Measurements from ENCODE around the gene RAP1GAP2. TPM values are rescaled to one million over a fixed set of nuclear protein-coding genes. Genes with fewer than 3 reads are reported as not detected.

The RAP1GAP2 gene
- total RNA-seq (10 to 100 TPM in 3 of 5 experiments, 1 to 10 TPM in 1, under 1 TPM in 1; 0.54 to 95.6 (median 20.8) TPM), polyA plus RNA-seq (1 to 10 TPM; 2.3 to 2.6 TPM), total RNA-seq (48.3 reads per million, percentile 70 among the genes with 10 or more reads in this experiment)

DNA sequence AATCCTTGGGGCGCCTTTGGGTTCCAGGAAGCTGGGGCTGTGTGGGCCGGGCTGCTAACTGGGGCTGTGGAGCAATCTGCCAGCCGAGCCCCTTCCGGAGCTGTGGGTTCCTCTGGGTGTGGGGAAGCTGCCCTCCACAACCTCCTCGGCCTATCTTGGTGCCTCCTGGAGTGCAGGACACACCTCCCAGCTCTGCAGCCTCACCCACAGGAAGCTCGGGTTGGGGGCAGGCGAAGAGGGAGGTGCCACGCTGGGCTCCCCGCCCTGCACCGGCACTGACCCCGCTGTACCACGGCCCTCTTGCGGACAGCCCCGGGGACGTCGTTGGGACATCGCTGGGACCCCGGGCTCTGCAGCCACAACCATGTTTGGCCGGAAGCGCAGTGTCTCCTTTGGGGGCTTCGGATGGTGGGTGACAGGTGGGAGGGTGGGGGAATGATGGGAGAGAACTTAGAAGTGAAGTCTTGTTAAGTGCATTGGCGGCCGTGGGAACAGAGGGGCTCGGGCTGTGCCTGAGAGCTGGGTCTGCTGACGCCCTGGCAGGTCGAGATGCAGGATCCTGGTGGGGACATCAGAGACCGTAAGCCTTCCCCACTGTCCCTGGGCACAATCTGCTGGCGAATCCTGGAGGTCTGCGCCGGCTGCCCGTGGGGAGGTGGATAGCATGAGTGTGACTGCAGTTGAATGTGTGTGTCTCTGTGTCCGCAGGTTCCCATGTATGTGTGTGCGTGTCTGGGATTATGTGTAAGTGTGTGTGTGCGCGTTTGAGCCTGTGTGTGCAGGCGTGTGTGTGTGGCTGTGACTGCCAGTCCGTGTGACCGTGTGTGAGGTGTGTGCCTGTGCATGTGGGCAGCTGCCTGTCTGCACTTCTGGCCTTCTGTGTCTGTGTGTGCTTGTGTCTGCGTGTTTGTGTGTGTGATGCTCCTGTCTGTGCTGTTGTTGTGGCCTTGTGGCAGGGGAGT is at the start of gene RAP1GAP2:
TSS of gene RAP1GAP2 (plus strand) at position 275 of the 962 bp plus-strand sequence. CDS start at position 365, 90 bp downstream.
- peak within 1 kb of the TSS; percentile 87 for H3K4me3 ChIP-seq (ENCODE audit: low read length)
- intact Hi-C loops (cut with micrococcal nuclease), result loop anchor here (1.0 kb wide), 2 partner anchors 10 to 18 kb away; no protein-coding TSS in a partner anchor
- peak within 1 kb of the TSS; percentile 53 to 91 (median 74) for H3K27ac Mint-ChIP-seq
- H3K4me1 Mint-ChIP-seq, result peaks cover 58 to 86% (median 74%) of the 10 kb centered on the region in 7 donors
- peaks cover 52 to 61% of the 10 kb centered on the region in 2 donors for H3K4me1 ChIP-seq (ENCODE audit: control insufficient read depth in 2 of 2, insufficient read depth in 2 of 2, low read length in 2 of 2)
- CTCF ChIA-PET, result interaction anchor here (0.6 to 2.0 kb wide), 6 partner anchors 10 to 902 kb away, joined by 3 to 11 read pairs (median 4); no protein-coding TSS in a partner anchor
- H3K27me3 ChIP-seq (ENCODE audit: control insufficient read depth in 2 of 2, insufficient read depth in 2 of 2, low read length in 2 of 2), result no peaks in the 10 kb centered on the region
- H3K4me3 Mint-ChIP-seq, result peak within 1 kb of the TSS; percentile 83 to 100 (median 93)
- peak; percentile 49 to 75 (median 66) for DNase-seq
- peak; percentile 91 for ATAC-seq
- H3K27ac ChIP-seq (ENCODE audit: low read depth, low read length), result no peak within 1 kb of the TSS
- no peaks in the 10 kb centered on the region for H3K36me3 ChIP-seq (ENCODE audit: control insufficient read depth in 2 of 3, insufficient read depth in 3 of 3, low read length in 3 of 3)
- H3K9me3 Mint-ChIP-seq, result no peaks in the 10 kb centered on the region
- no peaks in the 10 kb centered on the region for H3K9me3 ChIP-seq (ENCODE audit: control insufficient read depth in 2 of 3, low read length in 3 of 3)
- peaks cover 0 to 4% (median 0%) of the 10 kb centered on the region in 5 donors for H3K27me3 Mint-ChIP-seq
- POLR2A ChIA-PET, result interaction anchor here (0.5 to 3.8 kb wide), 9 partner anchors 10 to 787 kb away, joined by 3 to 28 read pairs (median 4); no protein-coding TSS in a partner anchor
- peaks cover 0 to 15% (median 0%) of the 10 kb centered on the region in 5 donors for H3K36me3 Mint-ChIP-seq

- ChIA-PET POLR2A (no interaction called here), CTCF (no interaction called here)
- Mint-ChIP-seq H3K4me3 (peak within 1 kb of the TSS in 2 of 10 donors; percentile 18 to 19), H3K36me3 (peaks cover 0 to 3% (median 0%) of the 10 kb centered on the region in 5 donors), H3K4me1 (peaks cover 0 to 9% (median 0%) of the 10 kb centered on the region in 7 donors), H3K9me3 (peaks cover 0 to 9% (median 0%) of the 10 kb centered on the region in 11 donors), H3K27ac (no peak within 1 kb of the TSS), H3K27me3 (peaks cover 46 to 66% (median 62%) of the 10 kb centered on the region in 5 donors)
- DNase-seq (no peak), ATAC-seq (no peak)
- Histone ChIP-seq H3K36me3 (ENCODE audit: control insufficient read depth in 2 of 3, insufficient read depth in 3 of 3, low read length in 3 of 3) (no peaks in the 10 kb centered on the region), H3K4me1 (ENCODE audit: control insufficient read depth in 2 of 2, insufficient read depth in 2 of 2, low read length in 2 of 2) (no peaks in the 10 kb centered on the region), H3K9me3 (ENCODE audit: control insufficient read depth in 2 of 3, low read length in 3 of 3) (no peaks in the 10 kb centered on the region), H3K27ac (ENCODE audit: low read depth, low read length) (no peak within 1 kb of the TSS), H3K4me3 (ENCODE audit: low read length) (no peak within 1 kb of the TSS), H3K27me3 (ENCODE audit: control insufficient read depth in 2 of 2, insufficient read depth in 2 of 2, low read length in 2 of 2) (no peaks in the 10 kb centered on the region)
- intact Hi-C loops (cut with micrococcal nuclease), result loop anchor here in 1 of 2 donors (1.0 kb wide), 1 partner anchor 38 kb away; the partner anchor contains the start of gene CLUH
Measured at GRCh38 chr17:2749058-2749783, 47.0 kb upstream of the RAP1GAP2 start, which contains the start of gene CCDC92B. Gene CCDC92B (minus strand): TSS chr17:2749652. CDS start chr17:2735145, 14,507 bp downstream.

- ChIA-PET POLR2A (no interaction called here), CTCF (no interaction called here)
- H3K9me3 ChIP-seq (ENCODE audit: control insufficient read depth in 2 of 3, low read length in 3 of 3), result no peaks in the 10 kb centered on the region
- H3K27ac Mint-ChIP-seq, result no peak overlapping the region
- H3K27me3 Mint-ChIP-seq, result peaks cover 49 to 67% (median 58%) of the 10 kb centered on the region in 5 donors
- no peaks in the 10 kb centered on the region for H3K36me3 ChIP-seq (ENCODE audit: control insufficient read depth in 2 of 3, insufficient read depth in 3 of 3, low read length in 3 of 3)
- peak overlapping the region in 1 of 10 donors; percentile 19 for H3K4me3 Mint-ChIP-seq
- H3K36me3 Mint-ChIP-seq, result peaks cover 0 to 3% (median 0%) of the 10 kb centered on the region in 5 donors
- H3K27ac ChIP-seq (ENCODE audit: low read depth, low read length), result no peak overlapping the region
- intact Hi-C loops (cut with micrococcal nuclease), result loop anchor here in 1 of 2 donors (1.0 kb wide), 1 partner anchor 38 kb away; the partner anchor contains the start of gene CLUH
- ATAC-seq (peak; percentile 99), DNase-seq (peak; percentile 50 to 87 (median 72))
- no peak overlapping the region for H3K4me3 ChIP-seq (ENCODE audit: low read length)
- H3K4me1 ChIP-seq (ENCODE audit: control insufficient read depth in 2 of 2, insufficient read depth in 2 of 2, low read length in 2 of 2), result no peaks in the 10 kb centered on the region
- peaks cover 0 to 6% (median 0%) of the 10 kb centered on the region in 11 donors for H3K9me3 Mint-ChIP-seq
- H3K4me1 Mint-ChIP-seq, result peaks cover 0 to 9% (median 0%) of the 10 kb centered on the region in 7 donors
- H3K27me3 ChIP-seq (ENCODE audit: control insufficient read depth in 2 of 2, insufficient read depth in 2 of 2, low read length in 2 of 2), result no peaks in the 10 kb centered on the region
Measured at GRCh38 chr17:2749784-2750181, 46.5 kb upstream of the RAP1GAP2 start.

GRCh38 chr17:2750721-2751120 is 45.5 kb upstream of the RAP1GAP2 start:
- Histone ChIP-seq H3K4me1 (ENCODE audit: control insufficient read depth in 2 of 2, insufficient read depth in 2 of 2, low read length in 2 of 2) (no peaks in the 10 kb centered on the region), H3K4me3 (ENCODE audit: low read length) (no peak overlapping the region), H3K27me3 (ENCODE audit: control insufficient read depth in 2 of 2, insufficient read depth in 2 of 2, low read length in 2 of 2) (no peaks in the 10 kb centered on the region), H3K36me3 (ENCODE audit: control insufficient read depth in 2 of 3, insufficient read depth in 3 of 3, low read length in 3 of 3) (no peaks in the 10 kb centered on the region), H3K9me3 (ENCODE audit: control insufficient read depth in 2 of 3, low read length in 3 of 3) (no peaks in the 10 kb centered on the region), H3K27ac (ENCODE audit: low read depth, low read length) (no peak overlapping the region)
- no peak for ATAC-seq
- Mint-ChIP-seq H3K27me3 (peaks cover 41 to 66% (median 50%) of the 10 kb centered on the region in 5 donors), H3K4me1 (peaks cover 0 to 9% (median 0%) of the 10 kb centered on the region in 7 donors), H3K27ac (no peak overlapping the region), H3K9me3 (peaks cover 0 to 6% (median 0%) of the 10 kb centered on the region in 11 donors), H3K4me3 (peak overlapping the region in 1 of 10 donors; percentile 41), H3K36me3 (peaks cover 0 to 3% (median 0%) of the 10 kb centered on the region in 5 donors)
- ChIA-PET POLR2A (no interaction called here), CTCF (no interaction called here)
- intact Hi-C loops (cut with micrococcal nuclease), result no loop called here
- no peak for DNase-seq

DNA sequence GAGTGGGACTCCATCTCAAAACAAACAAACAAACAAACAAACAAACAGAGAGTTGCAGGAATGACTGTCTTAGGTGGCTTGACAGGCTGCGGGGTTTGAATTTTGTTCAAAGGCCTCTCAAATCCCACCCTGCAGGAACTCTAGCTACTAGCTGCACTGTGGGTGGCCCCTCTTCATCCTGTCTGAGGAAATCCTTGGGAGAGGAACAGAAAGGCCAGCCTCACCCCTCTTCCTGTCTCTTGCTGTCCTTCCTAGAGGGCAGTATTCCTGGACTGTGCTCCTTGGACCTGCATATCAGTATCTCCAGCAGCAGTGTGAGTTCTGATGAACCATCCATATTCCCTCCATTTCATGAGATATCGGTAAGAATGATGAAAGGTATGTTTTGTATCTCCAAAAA is 44.7 kb upstream of the RAP1GAP2 start:
- Mint-ChIP-seq H3K27ac (no peak overlapping the region), H3K4me1 (peaks cover 0 to 11% (median 3%) of the 10 kb centered on the region in 7 donors), H3K36me3 (peaks cover 0 to 3% (median 0%) of the 10 kb centered on the region in 5 donors), H3K4me3 (no peak overlapping the region), H3K9me3 (peaks cover 0 to 6% (median 0%) of the 10 kb centered on the region in 11 donors), H3K27me3 (peaks cover 41 to 67% (median 53%) of the 10 kb centered on the region in 5 donors)
- ChIA-PET POLR2A (no interaction called here), CTCF (no interaction called here)
- intact Hi-C loops (cut with micrococcal nuclease), result no loop called here
- H3K36me3 ChIP-seq (ENCODE audit: control insufficient read depth in 2 of 3, insufficient read depth in 3 of 3, low read length in 3 of 3), result no peaks in the 10 kb centered on the region
- no peaks in the 10 kb centered on the region for H3K9me3 ChIP-seq (ENCODE audit: control insufficient read depth in 2 of 3, low read length in 3 of 3)
- no peak overlapping the region for H3K27ac ChIP-seq (ENCODE audit: low read depth, low read length)
- no peak for DNase-seq
- H3K4me3 ChIP-seq (ENCODE audit: low read length), result no peak overlapping the region
- no peaks in the 10 kb centered on the region for H3K4me1 ChIP-seq (ENCODE audit: control insufficient read depth in 2 of 2, insufficient read depth in 2 of 2, low read length in 2 of 2)
- peaks cover 0 to 3% of the 10 kb centered on the region in 2 donors for H3K27me3 ChIP-seq (ENCODE audit: control insufficient read depth in 2 of 2, insufficient read depth in 2 of 2, low read length in 2 of 2)
- no peak for ATAC-seq
